Stimulated activated CD8-positive, alpha-beta memory T cell treated with anti-CD3 and anti-CD28 coated beads, Interleukin-2, amount 100 ng/mL, for 1 hour (primary cell): Measurements from ENCODE around the gene CENPN.
A peak's percentile ranks its signal among the peaks of the same experiment; 100 is the strongest.

Experiments used
- DNase-seq, 2 donors: peaks; one replicate each; pipeline ENCODE4 v3.0.0-alpha.2; 2020; ENCODE audit warnings: low read depth in 2 of 2

CENPN gene

DNA sequence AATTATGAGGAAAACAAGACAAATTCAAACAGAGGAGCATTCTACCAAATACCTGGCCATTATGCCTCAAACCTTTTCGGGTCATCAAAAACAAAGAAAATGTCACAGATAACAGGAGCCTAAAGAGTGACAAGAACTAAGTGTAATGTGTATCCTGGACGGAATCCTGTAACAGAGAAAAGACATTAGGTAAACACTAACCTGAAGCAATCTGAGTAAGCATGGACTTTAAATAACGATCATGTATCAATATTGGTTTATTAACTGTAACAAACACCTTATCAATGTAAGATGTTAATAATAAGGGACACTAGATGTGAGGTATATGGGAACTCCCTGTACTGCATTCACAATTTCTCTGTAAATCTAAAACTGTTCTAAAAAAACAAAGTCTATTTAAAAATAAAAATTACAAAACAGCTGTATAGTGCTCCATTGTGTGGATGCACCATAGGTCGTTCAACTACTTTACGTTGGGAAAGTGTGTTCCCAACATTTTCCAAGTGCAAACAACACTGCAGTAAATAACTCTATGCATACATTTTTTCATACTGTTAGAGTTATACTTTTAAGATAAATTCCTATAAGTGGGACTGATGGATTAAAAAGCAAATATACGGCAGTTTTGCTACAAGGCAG, 15.1 kb upstream of the CENPN start:
- DNase-seq, result no peak

GRCh38 chr16:80992676-80993293, 14.2 kb upstream of the CENPN start:
- DNase-seq, result no peak

DNA sequence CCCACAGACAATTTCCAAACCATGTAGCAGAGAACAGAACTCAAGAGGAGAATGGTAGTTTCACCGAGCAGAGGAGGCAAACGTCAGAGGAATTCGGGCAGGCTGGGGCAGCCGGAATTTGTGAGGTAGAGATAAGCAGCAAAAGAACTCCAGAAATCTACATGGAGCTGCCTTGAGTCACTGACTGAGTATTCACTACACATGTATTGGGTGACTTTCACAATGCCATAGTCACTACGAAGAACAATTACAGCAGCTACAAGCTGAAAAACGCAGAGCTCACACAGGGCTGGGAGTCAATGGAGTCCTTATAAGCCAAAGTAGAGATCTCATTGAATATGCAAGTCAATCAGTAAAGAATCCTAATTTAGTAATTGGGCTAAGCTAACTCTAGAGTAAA, 13.7 kb upstream of the CENPN start:
- no peak for DNase-seq

DNA sequence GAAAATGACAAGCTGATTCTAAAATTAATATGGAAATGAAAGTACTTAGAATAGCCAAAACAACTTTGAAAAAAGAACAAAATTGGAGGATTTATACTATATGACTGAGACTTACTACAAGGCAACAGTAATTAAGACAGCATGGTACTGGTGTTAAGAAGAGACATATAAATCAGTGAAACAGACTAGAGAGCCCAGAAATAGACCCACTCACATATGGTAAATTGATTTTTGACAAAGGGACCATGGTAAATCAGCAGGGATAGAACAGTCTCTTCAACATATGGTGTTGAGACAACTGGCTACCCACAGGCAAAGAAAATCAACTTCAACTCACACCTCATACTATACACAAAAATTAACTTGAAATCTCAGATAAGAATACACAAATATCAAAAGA, 13.2 kb upstream of the CENPN start:
- no peak for DNase-seq

GRCh38 chr16:80994451-80994850, 12.6 kb upstream of the CENPN start:
- DNase-seq, result no peak

DNA sequence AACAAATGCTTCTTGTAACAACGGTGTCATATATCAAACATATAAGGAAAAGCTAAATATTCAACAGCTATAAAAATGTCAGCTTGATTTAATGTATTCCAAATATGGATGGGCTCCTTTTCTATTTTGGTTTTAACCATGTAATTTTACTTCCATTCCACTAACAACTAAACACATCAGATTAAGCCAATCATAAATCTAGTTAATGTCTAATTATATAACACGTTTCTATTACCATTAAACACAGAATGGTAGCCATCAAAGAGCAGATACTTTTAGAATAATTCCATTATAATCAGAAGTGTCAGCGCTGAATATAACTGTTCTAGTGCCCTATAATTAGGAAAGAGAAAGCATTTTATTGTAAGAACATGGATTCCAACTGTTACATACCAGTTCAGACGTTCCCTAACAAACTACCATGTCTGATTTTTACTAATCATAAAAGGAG, 10.3 kb upstream of the CENPN start:
- no peak for DNase-seq

DNA sequence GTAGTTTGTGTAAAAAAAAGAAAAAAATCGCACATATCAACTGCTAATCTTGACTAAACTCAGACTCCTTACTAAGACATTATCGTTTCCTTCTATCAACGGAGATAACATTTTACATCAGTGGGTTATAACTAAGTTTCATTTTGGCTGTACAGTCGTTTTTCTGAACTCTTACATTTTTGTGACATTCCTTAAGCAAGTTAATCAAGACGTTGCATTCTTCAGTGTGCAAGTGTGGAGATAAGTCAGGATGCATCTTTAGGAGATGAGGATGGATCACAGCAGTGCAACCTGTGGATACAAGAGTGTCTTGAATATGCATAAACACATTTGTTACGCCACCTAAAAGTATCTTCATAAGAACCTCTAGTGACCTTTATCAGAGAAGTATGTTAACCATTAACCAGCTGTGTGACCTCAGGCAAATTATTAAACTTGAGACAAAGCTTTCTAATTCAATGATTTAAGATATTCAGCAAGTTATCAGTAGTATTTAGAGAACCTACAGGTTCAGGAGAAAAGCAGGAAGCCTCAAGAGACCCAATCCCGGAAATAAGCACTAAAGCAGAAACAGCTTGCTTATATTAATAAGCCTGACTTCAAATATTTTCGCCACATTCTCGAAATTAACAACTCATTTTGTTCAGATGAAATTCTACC, 9.7 kb upstream of the CENPN start:
- no peak for DNase-seq

GRCh38 chr16:80997964-80998620, 8.9 kb upstream of the CENPN start:
- DNase-seq, result no peak

DNA sequence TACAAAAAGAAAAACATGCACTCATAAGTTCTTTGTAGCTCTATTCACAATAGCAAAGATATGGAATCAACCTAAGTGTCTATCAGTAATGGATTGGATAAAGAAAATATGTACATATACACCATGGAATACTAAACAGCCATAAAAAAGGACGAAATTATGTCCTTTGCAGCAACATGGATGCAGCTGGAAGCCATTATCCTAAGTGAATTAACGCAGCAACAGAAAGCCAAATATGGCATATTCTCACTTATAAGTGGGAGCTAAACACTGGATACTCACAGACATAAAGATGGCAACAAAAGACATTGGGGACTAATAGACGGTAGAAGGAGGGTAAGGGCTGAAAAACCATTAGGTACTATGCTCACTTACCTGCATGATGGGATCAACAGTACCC, 6.1 kb upstream of the CENPN start:
- DNase-seq, result no peak

- DNase-seq, result no peak
Observed at GRCh38 chr16:81001330-81001729, 5.7 kb upstream of the CENPN start.

DNA sequence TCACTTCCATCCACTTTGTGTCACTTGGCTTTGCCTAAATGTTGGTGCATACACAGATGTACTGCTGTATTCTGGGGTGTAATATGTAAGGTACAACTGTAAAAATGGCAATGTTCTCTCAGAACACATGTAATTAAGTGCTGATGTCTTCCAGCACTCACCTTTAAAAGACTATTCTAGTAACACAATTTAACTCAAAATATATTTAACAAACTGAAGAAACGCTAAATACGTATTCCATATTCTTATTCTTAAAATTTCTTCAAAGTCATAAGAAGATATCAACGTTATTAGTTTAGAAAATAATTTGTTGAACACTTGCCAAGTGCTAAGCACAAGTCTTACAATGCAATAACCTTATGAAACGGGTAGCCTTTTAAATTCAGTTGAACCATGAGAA, 4.0 kb upstream of the CENPN start:
- DNase-seq, result no peak

DNA sequence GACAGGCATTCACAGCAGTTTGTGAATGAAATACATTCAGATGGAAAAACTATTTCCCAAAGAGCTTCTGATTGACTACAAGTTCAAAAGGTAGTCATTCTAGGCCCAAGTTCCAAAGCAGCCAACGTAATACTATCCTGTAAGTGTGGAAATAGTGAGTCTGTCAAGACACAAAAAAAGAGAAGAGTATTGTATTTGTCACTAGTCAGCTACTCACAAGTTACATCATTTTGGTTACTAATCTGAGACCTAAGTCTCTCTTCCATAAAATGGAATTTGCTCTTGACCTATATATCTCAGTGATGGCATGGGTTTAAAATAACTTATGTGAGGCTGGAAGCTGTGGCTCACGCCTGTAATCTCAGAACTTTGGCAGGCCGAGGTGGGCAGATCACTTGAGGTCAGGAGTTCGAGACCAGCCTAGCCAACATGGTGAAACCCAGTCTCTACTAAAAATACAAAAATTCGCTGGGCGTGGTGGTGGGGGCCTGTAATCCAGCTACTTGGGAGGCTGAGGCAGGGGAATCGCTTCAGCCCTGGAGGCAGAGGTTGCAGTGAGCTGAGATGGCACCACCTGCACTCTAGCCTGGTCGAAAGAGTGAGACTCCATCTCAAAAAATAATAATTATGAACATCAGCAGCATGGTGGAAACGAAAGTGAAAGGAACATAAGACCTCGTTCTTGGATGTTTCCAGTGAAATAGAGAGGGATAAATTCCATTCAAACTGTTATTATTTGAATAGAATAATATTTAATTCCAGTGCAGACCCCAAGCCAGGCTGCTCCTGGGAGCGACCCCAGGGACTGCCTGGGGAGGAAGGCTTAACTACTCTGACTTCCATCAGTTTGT, 3.2 kb upstream of the CENPN start:
- no peak for DNase-seq

DNA sequence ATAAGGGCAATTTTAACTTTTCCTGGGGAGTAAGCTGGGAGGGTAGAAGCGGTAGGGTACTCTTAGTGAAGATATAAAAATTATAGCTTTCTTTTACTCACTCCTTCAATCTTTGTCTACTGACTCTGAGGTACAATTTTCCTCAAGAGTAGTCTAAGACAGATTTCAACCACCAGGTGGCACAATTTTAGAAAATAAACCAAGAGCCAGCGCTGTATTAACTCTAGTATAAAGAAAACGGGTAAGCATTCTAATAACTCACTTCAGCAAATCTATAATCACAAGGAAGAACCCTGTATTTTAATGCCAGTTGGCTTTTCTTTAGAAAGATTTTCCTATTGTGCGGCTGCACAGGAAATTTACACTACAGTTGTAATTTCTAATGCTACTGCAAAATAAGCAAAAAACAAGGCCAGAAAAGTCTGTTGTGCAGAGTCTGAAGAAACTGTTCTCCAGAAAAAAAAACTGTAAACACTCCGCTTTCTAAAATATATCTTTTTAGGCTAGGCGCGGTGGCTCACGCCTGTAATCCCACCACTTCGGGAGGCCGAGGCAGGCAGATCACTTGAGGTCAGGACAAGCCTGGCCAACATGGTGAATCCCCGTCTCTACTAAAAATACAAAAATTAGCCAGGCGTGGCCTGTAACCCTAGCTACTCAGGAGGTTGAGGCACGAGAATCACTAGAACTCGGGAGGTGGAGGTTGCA, 2.2 kb upstream of the CENPN start:
- no peak for DNase-seq

DNA sequence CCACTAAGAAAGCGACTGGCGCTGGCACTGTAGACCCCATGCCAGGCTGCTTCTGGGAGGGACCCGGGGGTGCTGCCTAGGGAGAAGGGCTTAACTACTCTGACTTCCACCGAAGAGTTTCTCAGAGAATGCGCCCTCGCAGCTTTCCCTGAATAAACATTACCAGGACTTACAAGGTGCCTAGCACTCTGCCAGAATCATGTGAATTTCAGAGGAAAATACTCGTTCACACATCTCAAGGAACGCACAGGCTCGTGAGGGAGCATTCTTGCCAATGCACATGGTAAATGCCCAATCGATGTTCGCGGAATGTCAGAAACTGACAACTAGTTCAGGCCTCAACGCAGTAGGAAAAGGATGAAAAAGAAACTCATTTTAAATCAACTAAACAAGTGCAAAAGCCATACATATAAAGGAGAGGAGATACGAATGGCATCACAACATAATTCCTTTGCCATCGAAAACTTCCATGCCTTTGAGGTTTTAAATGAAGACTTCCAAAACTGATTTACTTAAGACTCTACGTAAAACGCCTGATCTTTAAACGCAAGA, 1.3 kb upstream of the CENPN start:
- no peak for DNase-seq

DNA sequence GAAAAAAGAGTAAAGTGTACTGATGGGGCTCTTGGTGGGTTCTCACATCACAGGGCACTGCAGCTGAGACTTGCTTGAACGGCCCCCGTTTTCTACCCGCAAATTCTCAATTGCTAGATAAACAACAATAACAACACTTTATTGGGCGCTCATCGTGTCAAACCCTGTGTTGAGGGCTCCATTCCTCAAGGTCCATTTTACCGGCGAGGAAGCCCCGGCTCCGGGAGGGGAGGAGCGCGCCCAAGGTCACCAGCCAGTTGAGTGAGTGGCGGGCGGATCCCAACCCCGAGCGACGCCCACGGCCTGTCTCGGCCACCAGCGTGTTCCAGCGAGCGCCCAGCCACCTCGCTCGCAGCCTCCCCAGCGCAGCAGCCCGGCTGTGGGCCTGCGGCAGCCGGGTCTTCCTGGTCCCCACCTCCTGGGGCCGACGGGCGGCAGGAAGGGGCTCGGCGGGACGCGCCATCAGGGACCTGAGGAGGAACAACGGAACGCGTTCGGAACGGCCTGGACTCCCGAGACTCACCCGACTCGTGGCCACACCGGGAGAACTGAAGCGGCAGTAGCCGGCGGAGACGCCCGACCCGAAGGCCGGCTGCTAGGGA, 702 bp upstream of the CENPN start:
- DNase-seq, result peak; percentile 43 to 49

GRCh38 chr16:81008505-81008789, 1.4 kb downstream of the CENPN start:
- no peak for DNase-seq

DNA sequence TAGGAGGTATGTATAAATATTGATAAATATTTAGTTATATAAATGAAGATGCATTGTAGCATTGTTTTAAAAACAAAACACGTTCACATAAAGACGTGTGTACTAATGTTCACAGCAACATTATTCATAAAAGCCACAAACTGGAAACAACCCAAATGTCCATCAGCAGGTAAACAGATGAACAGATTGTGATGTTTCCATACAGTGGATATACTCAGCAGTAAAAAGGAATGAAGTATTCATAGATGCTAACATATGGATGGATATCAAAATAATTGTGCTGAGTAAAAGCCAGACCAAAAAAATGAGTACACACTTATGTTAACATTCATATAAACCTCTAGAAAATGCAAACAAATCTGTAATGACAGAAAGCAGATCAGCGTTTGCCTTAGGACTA, 6.0 kb downstream of the CENPN start:
- no peak for DNase-seq

GRCh38 chr16:81014672-81015071, 7.7 kb downstream of the CENPN start:
- DNase-seq, result no peak

GRCh38 chr16:81018496-81018895, 11.5 kb downstream of the CENPN start:
- DNase-seq, result no peak

DNA sequence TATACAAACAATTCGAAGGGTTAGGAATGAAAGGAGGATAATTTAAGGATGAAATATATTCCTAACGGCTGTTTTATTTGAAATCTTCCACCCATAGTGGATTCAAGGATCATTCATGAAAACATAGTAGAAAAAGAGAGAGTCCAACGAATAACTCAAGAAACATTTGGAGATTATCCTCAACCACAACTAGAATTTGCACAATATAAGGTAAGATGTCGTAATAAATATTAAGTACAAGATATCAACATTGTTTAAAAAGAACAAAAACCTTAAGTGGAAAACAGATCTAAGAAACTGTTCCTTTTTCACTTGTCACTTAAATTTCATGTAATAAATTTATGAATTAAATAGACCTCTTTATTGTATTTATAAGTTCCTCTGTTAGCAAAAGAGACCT, 19.4 kb downstream of the CENPN start:
- no peak for DNase-seq
